NAMALWA (cell line): ENCODE results near the gene TMPRSS11B.
"Not testable (repeated sequence)": the region's sequence is repeated elsewhere in the genome, so short reads cannot be mapped to it uniquely, and the experiment has no call there.

Experiments
- DNase-seq: peaks from one replicate; pipeline ENCODE4 v3.0.0-alpha.2; 2015; ENCODE audit warnings: low spot score

Gene TMPRSS11B

GRCh38 chr4:68218044-68218443, 27.4 kb downstream of the TMPRSS11B start:
- DNase-seq: no peak

GRCh38 chr4:68216501-68216900, 29.0 kb downstream of the TMPRSS11B start:
- DNase-seq: no peak

- no peak for DNase-seq
These were observed 36.5 kb downstream of the TMPRSS11B start for GRCh38 chr4:68209003-68209402.

GRCh38 chr4:68194305-68194704, 51.2 kb downstream of the TMPRSS11B start:
- not testable (repeated sequence) for DNase-seq

GRCh38 chr4:68193194-68193593, 52.3 kb downstream of the TMPRSS11B start:
- no peak for DNase-seq

- DNase-seq: no peak
These were observed 58.3 kb downstream of the TMPRSS11B start for GRCh38 chr4:68187145-68187544.

GRCh38 chr4:68184923-68185322, 60.6 kb downstream of the TMPRSS11B start:
- DNase-seq: no peak

- DNase-seq: no peak
These were observed 62.1 kb downstream of the TMPRSS11B start for GRCh38 chr4:68183417-68183816.

GRCh38 chr4:68182382-68182820, 63.1 kb downstream of the TMPRSS11B start:
- no peak for DNase-seq

GRCh38 chr4:68180849-68181526, 64.5 kb downstream of the TMPRSS11B start:
- DNase-seq: no peak

GRCh38 chr4:68176904-68177303, 68.6 kb downstream of the TMPRSS11B start:
- DNase-seq: no peak
